ENCODE results near the gene PRUNE2. TPM values are rescaled to one million over a fixed set of nuclear protein-coding genes. Genes with fewer than 3 reads are reported as not detected.

PRUNE2 gene
- polyA plus RNA-seq, 1 donor (not counting 4 experiments of a cell fraction or from before 2014, with no cell fraction given): 0.41 TPM

GRCh38 chr9:76657265-76657664 lies 248.6 kb downstream of the PRUNE2 start:
- TF ChIP-seq CTCF (optimal IDR thresholded peaks at IDR 0.05 in 1 of 3, IDR thresholded peaks at IDR 0.05 in 1 of 3, conservative IDR thresholded peaks at IDR 0.05 in 1 of 3; ENCODE audit: extremely low read depth in 1 of 3, insufficient read depth in 2 of 3, low read length in 3 of 3) (no peak), EZH2 (IDR thresholded peaks at IDR 0.05; ENCODE audit: low read length) (no peak)
- H3K27me3 ChIP-seq (ENCODE audit: control insufficient read depth, extremely low read depth, insufficient read depth, low read length): no peaks in the 10 kb centered on the region
- no peaks in the 10 kb centered on the region for H3K79me2 ChIP-seq (ENCODE audit: control insufficient read depth, insufficient read depth, low read length)
- no peak overlapping the region for H3K9ac ChIP-seq (ENCODE audit: control insufficient read depth, extremely low read depth, insufficient read depth, low read length)
- H2AFZ ChIP-seq (ENCODE audit: control insufficient read depth, low read length): no peak overlapping the region
- H3K4me1 ChIP-seq (ENCODE audit: control insufficient read depth, extremely low read depth, insufficient read depth, low read length): peaks cover 9% of the 10 kb centered on the region
- H3K4me3 ChIP-seq (ENCODE audit: control insufficient read depth in 2 of 3, extremely low read depth in 1 of 3, insufficient read depth in 2 of 3, low read depth in 1 of 3, low read length in 3 of 3): no peak overlapping the region
- H3K4me2 ChIP-seq (ENCODE audit: control insufficient read depth, extremely low read depth, insufficient read depth, low read depth, low read length): no peak overlapping the region
- H3K27ac ChIP-seq (ENCODE audit: control insufficient read depth, insufficient read depth, low read length): no peak overlapping the region
- no peaks in the 10 kb centered on the region for H4K20me1 ChIP-seq (ENCODE audit: control insufficient read depth, extremely low read depth, insufficient read depth, low read length)
- FAIRE-seq (no peak), DNase-seq (ENCODE audit: low read depth, low spot score) (no peak)
- H3K9me1 ChIP-seq (ENCODE audit: control insufficient read depth, extremely low read depth, insufficient read depth, low read length): no peaks in the 10 kb centered on the region
- dilution Hi-C loops (cut with MboI; ENCODE audit: extremely low pct_ligation_motif_present, low sequenced_read_pairs): no loop called here
- no peaks in the 10 kb centered on the region for H3K9me3 ChIP-seq (ENCODE audit: control insufficient read depth, low read depth, low read length)
- no peaks in the 10 kb centered on the region for H3K36me3 ChIP-seq (ENCODE audit: control insufficient read depth in 2 of 2, extremely low read depth in 1 of 2, insufficient read depth in 2 of 2, low read length in 2 of 2)

DNA sequence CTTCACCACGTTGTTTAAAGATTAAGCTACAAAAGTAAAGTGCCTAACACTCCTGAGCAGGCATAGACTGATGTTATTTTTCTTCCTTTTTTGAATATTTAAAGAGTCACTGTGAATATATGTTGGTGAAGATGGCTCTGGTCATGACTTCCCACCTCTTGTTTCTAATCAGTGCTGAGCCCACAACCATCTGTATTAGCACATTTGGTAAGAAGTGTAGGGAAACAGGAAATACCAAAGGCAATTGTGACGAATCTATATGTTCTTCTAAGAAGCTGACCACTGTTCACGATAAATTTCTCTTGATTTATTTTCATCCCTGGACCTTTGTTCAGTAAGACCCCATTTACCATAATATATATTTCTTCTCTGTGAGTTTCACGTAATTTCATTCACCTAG lies 249.9 kb downstream of the PRUNE2 start:
- no peak overlapping the region for H3K4me3 ChIP-seq (ENCODE audit: control insufficient read depth in 2 of 3, extremely low read depth in 1 of 3, insufficient read depth in 2 of 3, low read depth in 1 of 3, low read length in 3 of 3)
- no peak overlapping the region for H3K4me2 ChIP-seq (ENCODE audit: control insufficient read depth, extremely low read depth, insufficient read depth, low read depth, low read length)
- no peaks in the 10 kb centered on the region for H3K9me3 ChIP-seq (ENCODE audit: control insufficient read depth, low read depth, low read length)
- no peak overlapping the region for H3K9ac ChIP-seq (ENCODE audit: control insufficient read depth, extremely low read depth, insufficient read depth, low read length)
- H3K27me3 ChIP-seq (ENCODE audit: control insufficient read depth, extremely low read depth, insufficient read depth, low read length): no peaks in the 10 kb centered on the region
- no peaks in the 10 kb centered on the region for H3K9me1 ChIP-seq (ENCODE audit: control insufficient read depth, extremely low read depth, insufficient read depth, low read length)
- H3K4me1 ChIP-seq (ENCODE audit: control insufficient read depth, extremely low read depth, insufficient read depth, low read length): peaks cover 9% of the 10 kb centered on the region
- no peak overlapping the region for H2AFZ ChIP-seq (ENCODE audit: control insufficient read depth, low read length)
- TF ChIP-seq EZH2 (IDR thresholded peaks at IDR 0.05; ENCODE audit: low read length) (no peak), CTCF (optimal IDR thresholded peaks at IDR 0.05 in 1 of 3, IDR thresholded peaks at IDR 0.05 in 1 of 3, conservative IDR thresholded peaks at IDR 0.05 in 1 of 3; ENCODE audit: extremely low read depth in 1 of 3, insufficient read depth in 2 of 3, low read length in 3 of 3) (no peak)
- FAIRE-seq: no peak
- H3K36me3 ChIP-seq (ENCODE audit: control insufficient read depth in 2 of 2, extremely low read depth in 1 of 2, insufficient read depth in 2 of 2, low read length in 2 of 2): no peaks in the 10 kb centered on the region
- H4K20me1 ChIP-seq (ENCODE audit: control insufficient read depth, extremely low read depth, insufficient read depth, low read length): no peaks in the 10 kb centered on the region
- dilution Hi-C loops (cut with MboI; ENCODE audit: extremely low pct_ligation_motif_present, low sequenced_read_pairs): no loop called here
- no peak overlapping the region for H3K27ac ChIP-seq (ENCODE audit: control insufficient read depth, insufficient read depth, low read length)
- no peak for DNase-seq (ENCODE audit: low read depth, low spot score)
- no peaks in the 10 kb centered on the region for H3K79me2 ChIP-seq (ENCODE audit: control insufficient read depth, insufficient read depth, low read length)

All from keratinocyte (primary cell).